Activated T-cell treated with anti-CD3 and anti-CD28 coated beads for 24 hours (primary cell): ENCODE data around the gene PHACTR2.

Source experiments
- DNase-seq: peaks from one replicate; pipeline ENCODE4 v3.0.0-alpha.2; 2020; ENCODE audit warnings: low read depth

Gene PHACTR2

GRCh38 chr6:143742070-143742954, 64.5 kb downstream of the PHACTR2 start:
- DNase-seq: no peak

GRCh38 chr6:143742955-143743255, 65.1 kb downstream of the PHACTR2 start:
- DNase-seq: no peak

- no peak for DNase-seq
Observed at GRCh38 chr6:143743301-143744166, 65.8 kb downstream of the PHACTR2 start.

GRCh38 chr6:143744551-143745165, 66.9 kb downstream of the PHACTR2 start:
- DNase-seq: no peak

GRCh38 chr6:143745166-143746133, 67.7 kb downstream of the PHACTR2 start:
- no peak for DNase-seq

GRCh38 chr6:143746202-143747119, 68.7 kb downstream of the PHACTR2 start:
- DNase-seq: no peak

GRCh38 chr6:143747347-143747842, 69.6 kb downstream of the PHACTR2 start:
- no peak for DNase-seq

- DNase-seq: no peak
Observed at GRCh38 chr6:143749891-143750290, 72.1 kb downstream of the PHACTR2 start.

- DNase-seq: no peak
Observed at GRCh38 chr6:143750877-143751276, 73.1 kb downstream of the PHACTR2 start.

GRCh38 chr6:143752459-143752858, 74.7 kb downstream of the PHACTR2 start:
- DNase-seq: no peak

GRCh38 chr6:143753678-143754077, 75.9 kb downstream of the PHACTR2 start:
- DNase-seq: no peak

GRCh38 chr6:143754204-143754603, 76.4 kb downstream of the PHACTR2 start:
- DNase-seq: no peak

- no peak for DNase-seq
Observed at GRCh38 chr6:143755301-143755744, 77.6 kb downstream of the PHACTR2 start.

- DNase-seq: no peak
Observed at GRCh38 chr6:143757346-143757832, 79.6 kb downstream of the PHACTR2 start.

- no peak for DNase-seq
Observed at GRCh38 chr6:143758551-143758950, 80.8 kb downstream of the PHACTR2 start.

GRCh38 chr6:143759666-143760065, 81.9 kb downstream of the PHACTR2 start:
- DNase-seq: no peak

- DNase-seq: no peak
Observed at GRCh38 chr6:143761074-143761473, 83.3 kb downstream of the PHACTR2 start.

- DNase-seq: no peak
Observed at GRCh38 chr6:143762126-143762525, 84.4 kb downstream of the PHACTR2 start.

GRCh38 chr6:143765422-143766184, 87.8 kb downstream of the PHACTR2 start:
- DNase-seq: no peak
